Natural killer cell treated with Interleukin-12 subunit alpha and Interleukin-12 subunit beta and Interleukin-15 and Interleukin-18, amount 100 ng/mL, for 72 hours (primary cell): ENCODE results near the gene TMPRSS7. TPM values are rescaled to one million over a fixed set of nuclear protein-coding genes. Genes with fewer than 3 reads are reported as not detected.
A peak's percentile ranks its signal among the peaks of the same experiment; 100 is the strongest.

Experiments used
- ATAC-seq, 2 donors: fragments of 150-1000 bp; cut with Tn5 transposase in 1 of 2; sonication (Bioruptor Pico), chemical (Tn5 transposase) in 1 of 2; 2 replicates each; pipeline ENCODE4 v1.10.0; 2021
- DNase-seq: peaks from one replicate; pipeline ENCODE4 v3.0.0; 2022; ENCODE audit warnings: low spot score
- H3K27ac Mint-ChIP-seq, 2 donors: 1 replicate in 1 of 2; 2 replicates in 1 of 2; pipeline ENCODE4 v1.8.0; 2022; ENCODE audit warnings: mixed read lengths in 2 of 2, mild to moderate bottlenecking in 1 of 2, moderate library complexity in 1 of 2
- H3K27me3 Mint-ChIP-seq, 2 donors: 1 replicate in 1 of 2; 2 replicates in 1 of 2; pipeline ENCODE4 v1.8.0; 2022; ENCODE audit warnings: mixed read lengths in 2 of 2
- H3K36me3 Mint-ChIP-seq: one replicate; pipeline ENCODE4 v1.8.0; 2022; ENCODE audit warnings: mixed read lengths
- H3K4me1 Mint-ChIP-seq, 2 donors: 1 replicate in 1 of 2; 2 replicates in 1 of 2; pipeline ENCODE4 v1.8.0; 2022; ENCODE audit warnings: low read depth in 2 of 2, mixed read lengths in 2 of 2, mild to moderate bottlenecking in 1 of 2
- H3K4me3 Mint-ChIP-seq: one replicate; pipeline ENCODE4 v1.8.0; 2022; ENCODE audit warnings: mixed read lengths
- H3K9me3 Mint-ChIP-seq: 2 replicates; pipeline ENCODE4 v1.8.0; 2022; ENCODE audit warnings: mixed read lengths
- total RNA-seq, 2 donors: library from RNA; stranded (reverse); gene quantifications; one replicate each; pipeline ENCODE4 v1.2.3, GENCODE V29; 2022

The TMPRSS7 gene
- total RNA-seq, 2 donors from 2014 or later = not detected

DNA sequence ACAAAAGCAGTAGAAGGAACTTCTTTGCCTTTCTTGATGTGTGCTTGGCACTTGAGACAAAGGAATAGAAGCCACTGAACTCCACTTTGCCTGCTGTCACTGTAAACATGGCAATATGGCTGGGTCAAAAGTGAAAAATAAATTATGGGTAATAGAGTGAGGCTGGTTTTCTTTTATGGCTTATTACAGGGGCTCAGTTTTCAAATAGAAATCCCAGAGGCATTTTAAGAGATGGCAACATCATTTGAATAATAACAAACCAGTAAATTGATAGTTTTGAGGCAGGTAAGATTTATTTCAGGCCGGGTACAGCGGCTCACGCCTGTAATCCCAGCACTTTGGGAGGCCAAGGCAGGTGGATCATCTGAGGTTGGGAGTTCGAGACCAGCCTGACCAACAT, 54.4 kb downstream of the TMPRSS7 start:
- Mint-ChIP-seq H3K27me3 (peaks cover 20 to 22% of the 10 kb centered on the region in 2 donors), H3K36me3 (no peaks in the 10 kb centered on the region), H3K4me3 (no peak overlapping the region), H3K4me1 (peaks cover 10 to 30% of the 10 kb centered on the region in 2 donors), H3K27ac (no peak overlapping the region), H3K9me3 (no peaks in the 10 kb centered on the region)
- ATAC-seq (no peak), DNase-seq (no peak)

DNA sequence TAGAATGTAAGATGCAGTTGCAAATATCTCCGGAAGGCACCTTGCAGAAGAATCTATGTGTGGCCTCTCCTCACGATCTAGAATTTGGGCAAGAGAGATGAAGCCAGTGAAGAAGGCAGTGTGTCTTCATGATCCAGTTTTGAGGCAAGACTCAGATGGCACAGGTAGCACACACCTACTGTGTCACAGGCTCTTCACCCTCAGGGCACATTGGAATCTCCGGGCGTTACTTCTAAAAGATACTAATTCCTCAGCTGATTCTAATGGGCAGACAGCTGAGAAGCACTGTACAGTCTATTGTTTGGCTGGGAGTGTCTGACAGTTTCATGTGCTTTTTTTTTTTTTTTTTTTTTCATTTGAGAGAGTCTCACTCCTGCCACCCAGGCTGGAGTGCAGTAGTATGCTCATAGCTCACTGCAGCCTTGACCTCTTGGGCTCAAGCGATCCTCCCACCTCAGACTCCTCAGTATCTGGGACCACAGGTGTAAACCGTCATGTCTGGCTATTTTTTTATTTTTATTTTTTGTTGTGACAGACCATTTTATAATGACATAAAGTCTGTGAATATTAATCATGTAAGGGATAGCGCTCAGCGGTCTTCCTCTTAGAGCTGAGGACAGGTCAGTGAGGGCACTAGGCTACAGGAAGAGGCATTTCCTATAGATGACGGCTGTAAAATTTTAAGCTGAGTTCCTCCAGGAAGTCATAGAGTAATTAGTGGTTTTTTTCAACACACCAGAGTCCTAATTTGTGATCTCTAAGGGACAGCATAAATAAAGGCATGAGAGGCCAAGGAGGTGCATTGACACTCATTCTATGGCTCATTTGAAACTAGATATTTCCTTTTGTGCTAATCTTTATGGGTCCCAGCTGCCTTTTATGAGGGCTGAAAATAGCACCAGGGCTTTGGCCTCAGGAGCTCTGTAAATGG, 55.7 kb downstream of the TMPRSS7 start:
- no peaks in the 10 kb centered on the region for H3K36me3 Mint-ChIP-seq
- no peaks in the 10 kb centered on the region for H3K9me3 Mint-ChIP-seq
- no peak for ATAC-seq
- H3K4me1 Mint-ChIP-seq = peaks cover 10 to 30% of the 10 kb centered on the region in 2 donors
- H3K27ac Mint-ChIP-seq = no peak overlapping the region
- H3K4me3 Mint-ChIP-seq = no peak overlapping the region
- DNase-seq = no peak
- H3K27me3 Mint-ChIP-seq = peaks cover 17 to 20% of the 10 kb centered on the region in 2 donors

DNA sequence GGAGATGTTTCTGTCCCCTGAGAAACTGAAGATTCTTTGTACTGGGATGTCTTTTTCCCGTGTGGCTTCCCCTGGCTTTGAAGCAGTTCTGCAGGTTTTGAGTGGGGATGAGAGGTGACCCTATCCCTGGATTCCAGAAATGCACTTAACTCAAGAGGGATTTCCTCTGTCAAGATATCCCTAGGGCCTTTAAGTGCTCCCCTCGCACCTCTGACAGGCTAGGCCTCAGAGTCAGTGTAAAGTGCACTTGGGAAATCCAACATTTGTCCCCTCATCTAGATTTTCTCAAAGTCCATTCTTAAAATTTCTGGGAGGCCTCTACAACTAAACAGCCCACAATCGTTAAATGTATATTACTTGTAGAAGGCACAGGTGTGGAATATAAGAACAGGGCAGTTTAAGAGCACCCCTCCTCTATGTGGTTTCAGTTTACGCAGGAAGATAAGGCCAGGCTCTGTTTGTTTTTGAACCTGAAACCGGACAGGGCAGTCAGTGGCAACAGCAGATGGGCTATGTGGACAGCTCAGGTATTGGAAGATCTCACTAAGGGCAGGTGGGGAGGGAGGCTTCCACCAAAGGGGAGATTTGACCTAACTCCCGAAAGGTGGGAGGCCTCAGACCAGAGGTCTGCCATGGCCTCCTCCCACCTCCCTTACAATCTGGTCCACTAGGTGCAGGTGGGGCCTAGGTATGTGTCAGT, 56.5 kb downstream of the TMPRSS7 start:
- no peaks in the 10 kb centered on the region for H3K9me3 Mint-ChIP-seq
- no peaks in the 10 kb centered on the region for H3K36me3 Mint-ChIP-seq
- DNase-seq (no peak), ATAC-seq (no peak)
- no peak overlapping the region for H3K27ac Mint-ChIP-seq
- no peak overlapping the region for H3K4me3 Mint-ChIP-seq
- H3K4me1 Mint-ChIP-seq = peaks cover 10 to 30% of the 10 kb centered on the region in 2 donors
- peaks cover 16 to 25% of the 10 kb centered on the region in 2 donors for H3K27me3 Mint-ChIP-seq

DNA sequence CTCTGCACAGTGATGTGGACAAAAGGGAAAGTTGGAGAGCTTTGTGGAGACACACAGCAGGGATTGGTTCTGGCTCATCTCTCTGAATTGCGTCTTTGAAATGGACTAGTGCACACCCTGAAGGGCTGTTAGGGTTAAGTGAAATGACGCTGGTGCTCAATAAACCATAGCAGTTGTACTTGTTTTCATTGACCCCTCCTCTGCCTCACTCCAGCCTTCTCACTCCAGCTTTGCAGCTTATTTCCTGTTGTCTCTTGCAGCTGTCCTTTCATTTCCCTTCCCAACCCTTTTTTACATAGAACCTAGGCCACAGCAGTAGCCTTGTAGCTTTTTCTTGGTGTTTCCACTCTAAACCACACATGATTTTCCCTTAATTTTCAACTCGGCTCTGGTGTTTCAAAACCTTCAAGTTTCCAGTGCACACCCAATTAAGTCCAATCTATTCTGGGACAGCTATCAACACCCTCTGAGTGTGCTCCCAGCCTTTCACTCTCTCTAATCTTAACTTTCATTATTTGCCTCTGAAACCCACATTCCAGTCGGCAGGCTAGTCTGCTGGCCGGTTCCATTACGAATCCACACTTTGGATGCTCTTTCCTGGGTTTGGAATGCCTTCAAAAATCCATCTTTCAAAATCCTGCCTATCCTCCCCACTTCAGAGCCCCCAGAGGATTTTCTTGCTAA, 58.1 kb downstream of the TMPRSS7 start:
- Mint-ChIP-seq H3K27ac (no peak overlapping the region), H3K36me3 (no peaks in the 10 kb centered on the region), H3K4me3 (no peak overlapping the region), H3K9me3 (no peaks in the 10 kb centered on the region), H3K4me1 (peaks cover 6 to 20% of the 10 kb centered on the region in 2 donors), H3K27me3 (peaks cover 13 to 29% of the 10 kb centered on the region in 2 donors)
- no peak for ATAC-seq
- DNase-seq = no peak

DNA sequence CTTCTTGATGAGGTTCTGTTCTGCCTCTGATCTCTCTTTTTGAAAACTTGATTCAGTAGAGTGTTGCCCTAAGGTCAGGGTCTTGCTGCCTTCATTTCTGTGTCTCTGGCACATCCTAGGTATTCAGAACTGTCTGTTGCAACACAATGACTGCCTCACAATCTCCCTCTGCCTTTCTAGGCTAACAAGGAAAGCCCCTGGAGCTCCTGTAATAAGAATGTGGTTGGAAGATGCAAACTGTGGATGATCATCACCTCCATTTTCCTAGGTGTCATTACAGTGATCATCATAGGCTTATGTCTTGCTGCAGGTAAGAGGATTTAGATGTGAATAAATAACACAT, 58.6 kb downstream of the TMPRSS7 start:
- no peaks in the 10 kb centered on the region for H3K9me3 Mint-ChIP-seq
- ATAC-seq = no peak
- H3K4me3 Mint-ChIP-seq = no peak overlapping the region
- peaks cover 4 to 20% of the 10 kb centered on the region in 2 donors for H3K4me1 Mint-ChIP-seq
- no peak for DNase-seq
- H3K36me3 Mint-ChIP-seq = no peaks in the 10 kb centered on the region
- H3K27me3 Mint-ChIP-seq = peaks cover 15 to 24% of the 10 kb centered on the region in 2 donors
- no peak overlapping the region for H3K27ac Mint-ChIP-seq

DNA sequence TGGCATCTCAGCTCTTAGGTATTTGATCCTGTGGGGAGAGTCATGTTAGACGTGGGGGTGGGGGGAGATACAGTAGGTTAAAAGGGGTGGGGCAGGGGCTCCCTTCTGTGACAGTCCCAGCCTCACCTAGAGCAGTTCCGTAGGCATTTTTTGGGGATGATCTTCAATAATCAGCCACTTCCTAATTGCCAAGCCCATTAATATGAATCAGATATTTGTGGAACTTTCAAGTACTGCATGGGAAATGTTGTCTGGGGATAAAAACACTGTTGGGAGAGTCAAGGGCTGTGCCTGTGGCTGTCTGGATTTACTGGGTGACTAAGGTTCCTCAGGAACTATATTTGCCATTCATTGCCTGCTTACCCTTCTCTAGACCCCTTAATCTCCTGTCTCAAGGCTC, 61.2 kb downstream of the TMPRSS7 start:
- Mint-ChIP-seq H3K27ac (no peak overlapping the region), H3K9me3 (no peaks in the 10 kb centered on the region), H3K27me3 (peaks cover 6 to 24% of the 10 kb centered on the region in 2 donors), H3K4me1 (peaks cover 4 to 13% of the 10 kb centered on the region in 2 donors), H3K36me3 (no peaks in the 10 kb centered on the region), H3K4me3 (no peak overlapping the region)
- ATAC-seq = no peak
- no peak for DNase-seq

DNA sequence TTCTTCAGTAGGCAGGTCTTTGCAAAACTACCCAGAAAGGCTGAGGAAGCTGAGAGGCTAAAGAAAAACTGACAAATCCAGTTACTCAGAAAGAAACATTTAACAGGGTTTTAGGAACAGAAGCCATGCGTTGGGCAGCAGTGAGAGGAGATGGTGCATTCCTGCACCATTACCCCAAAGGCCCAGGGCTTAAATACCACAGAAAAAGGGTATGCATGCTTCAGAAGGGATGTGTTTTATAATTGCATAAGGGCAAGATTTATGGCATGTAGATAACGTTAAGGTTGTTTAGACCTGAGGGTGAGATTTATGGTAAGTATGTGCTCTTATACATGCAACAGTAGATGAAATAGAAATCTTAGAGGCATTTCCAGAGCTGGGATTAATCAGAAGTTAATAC, 61.6 kb downstream of the TMPRSS7 start:
- Mint-ChIP-seq H3K9me3 (no peaks in the 10 kb centered on the region), H3K36me3 (no peaks in the 10 kb centered on the region), H3K27me3 (peaks cover 6 to 24% of the 10 kb centered on the region in 2 donors), H3K27ac (no peak overlapping the region), H3K4me3 (no peak overlapping the region), H3K4me1 (peaks cover under 1 to 11% of the 10 kb centered on the region in 2 donors)
- no peak for DNase-seq
- ATAC-seq = no peak

DNA sequence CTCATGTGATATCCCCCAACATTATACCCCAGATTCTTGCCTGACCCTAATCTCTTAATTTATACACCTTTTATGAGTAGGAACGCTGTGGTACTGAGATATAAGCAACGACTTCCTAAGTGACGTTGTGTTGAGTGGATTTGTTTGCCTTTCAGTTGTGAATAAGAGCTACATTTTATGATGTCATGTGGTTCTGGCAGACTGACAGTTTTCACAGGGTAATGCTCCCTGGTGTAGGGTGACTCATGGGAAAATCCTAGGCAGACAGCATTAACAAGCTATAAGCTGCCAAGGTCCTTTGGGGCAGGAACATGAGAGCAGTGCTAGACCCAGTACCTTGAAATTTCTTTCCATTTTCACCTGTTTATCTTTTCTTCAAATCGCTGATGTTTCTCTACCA, 62.8 kb downstream of the TMPRSS7 start:
- H3K27ac Mint-ChIP-seq = no peak overlapping the region
- no peaks in the 10 kb centered on the region for H3K9me3 Mint-ChIP-seq
- H3K27me3 Mint-ChIP-seq = peaks cover 6 to 24% of the 10 kb centered on the region in 2 donors
- ATAC-seq (peak in 1 of 2 donors; percentile 51), DNase-seq (no peak)
- no peak overlapping the region for H3K4me3 Mint-ChIP-seq
- H3K4me1 Mint-ChIP-seq = peaks cover 0 to 9% of the 10 kb centered on the region in 2 donors
- H3K36me3 Mint-ChIP-seq = no peaks in the 10 kb centered on the region

DNA sequence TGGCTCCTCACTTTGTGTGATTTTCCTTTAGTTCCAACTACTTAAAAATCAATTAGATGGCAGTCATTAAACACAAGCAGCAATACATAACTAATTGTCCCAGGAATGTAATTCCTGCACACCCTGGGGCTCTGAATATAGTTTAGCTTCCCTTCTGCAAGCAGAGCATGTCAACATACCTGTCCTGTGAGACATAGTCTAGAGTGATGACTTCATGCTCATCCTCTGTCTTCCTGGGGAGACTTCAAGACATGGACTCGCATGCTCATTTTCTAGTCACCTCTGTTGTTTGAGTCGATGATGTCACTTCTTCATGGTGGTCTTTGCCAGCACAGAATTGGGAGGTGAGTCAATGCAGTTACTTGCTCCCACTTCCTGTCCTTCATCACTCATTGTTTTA, 67.4 kb downstream of the TMPRSS7 start:
- Mint-ChIP-seq H3K4me3 (no peak overlapping the region), H3K4me1 (no peaks in the 10 kb centered on the region), H3K27ac (no peak overlapping the region), H3K36me3 (no peaks in the 10 kb centered on the region), H3K27me3 (peaks cover 6 to 16% of the 10 kb centered on the region in 2 donors), H3K9me3 (no peaks in the 10 kb centered on the region)
- ATAC-seq (no peak), DNase-seq (no peak)

DNA sequence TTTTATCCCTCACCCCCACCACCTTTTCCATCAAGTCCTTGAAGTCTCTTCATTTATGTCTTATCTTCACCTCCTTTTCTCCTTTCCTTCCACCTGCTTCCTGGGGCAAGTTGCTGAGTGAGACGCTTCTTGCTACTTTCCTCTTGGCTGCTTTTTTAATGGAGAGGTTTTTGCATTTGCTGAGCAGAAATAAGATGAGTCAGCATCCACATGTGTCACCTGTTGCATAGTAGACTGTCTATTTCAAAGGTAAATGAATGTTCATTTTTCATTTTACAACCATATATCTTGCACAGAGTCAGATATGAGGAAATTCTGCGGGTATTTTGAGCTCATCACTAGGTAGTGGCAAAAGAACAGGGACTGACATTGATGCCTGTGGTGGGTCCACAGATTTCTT, 70.2 kb downstream of the TMPRSS7 start:
- no peak for DNase-seq
- Mint-ChIP-seq H3K9me3 (no peaks in the 10 kb centered on the region), H3K36me3 (no peaks in the 10 kb centered on the region), H3K4me3 (no peak overlapping the region), H3K27me3 (peaks cover 8 to 10% of the 10 kb centered on the region in 2 donors), H3K4me1 (no peaks in the 10 kb centered on the region), H3K27ac (no peak overlapping the region)
- ATAC-seq = no peak

DNA sequence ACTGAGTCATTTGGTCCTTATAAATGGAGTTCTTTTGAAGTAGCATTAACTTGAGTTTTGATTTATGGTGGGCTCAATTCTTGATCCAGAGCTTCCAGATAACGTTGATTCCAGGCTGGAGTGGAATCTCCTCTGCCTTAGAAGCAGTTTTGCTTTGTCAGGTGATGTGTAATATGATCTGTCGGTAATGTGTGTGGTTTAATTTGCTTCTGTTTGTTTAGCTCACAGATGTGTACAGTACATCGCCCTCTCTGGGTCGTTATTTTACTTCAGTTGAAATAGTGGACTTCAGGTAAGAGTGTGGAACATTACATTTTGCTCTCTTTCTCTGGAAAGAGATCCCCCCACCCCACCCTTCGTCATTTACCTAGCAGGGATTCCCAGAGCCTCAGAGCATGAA, 74.8 kb downstream of the TMPRSS7 start:
- DNase-seq = no peak
- peaks cover 3 to 8% of the 10 kb centered on the region in 2 donors for H3K27me3 Mint-ChIP-seq
- no peaks in the 10 kb centered on the region for H3K9me3 Mint-ChIP-seq
- ATAC-seq = no peak
- no peak overlapping the region for H3K4me3 Mint-ChIP-seq
- H3K27ac Mint-ChIP-seq = no peak overlapping the region
- H3K36me3 Mint-ChIP-seq = no peaks in the 10 kb centered on the region
- H3K4me1 Mint-ChIP-seq = no peaks in the 10 kb centered on the region

DNA sequence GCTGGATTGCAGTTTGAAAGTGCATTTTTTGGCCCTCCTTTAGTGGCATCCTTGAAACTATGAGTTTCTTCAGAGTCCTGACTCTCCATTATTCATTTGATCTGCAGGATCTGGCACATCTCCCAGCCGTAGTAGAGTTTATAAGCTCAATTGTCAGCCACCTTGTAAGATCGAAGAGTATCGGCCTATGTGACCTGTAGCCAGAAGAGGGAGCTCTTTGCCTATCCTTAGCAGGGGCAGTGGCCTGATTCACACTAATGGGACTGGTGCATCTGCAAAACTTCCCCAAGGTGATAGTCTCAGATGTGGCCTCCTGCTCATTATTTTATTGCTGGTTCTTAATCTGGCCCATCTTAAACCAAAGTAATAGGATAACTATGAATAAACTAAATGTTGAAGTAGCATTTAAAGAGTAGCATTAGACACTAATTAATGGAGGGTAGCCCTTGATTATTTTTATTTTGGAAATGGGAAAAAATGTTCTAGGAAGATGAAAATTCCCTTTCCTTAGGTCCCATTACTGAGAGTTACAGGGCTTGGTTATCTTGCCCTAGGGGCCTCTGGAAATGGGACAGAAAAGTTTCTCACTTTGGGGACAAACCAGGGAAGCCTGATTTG, 77.4 kb downstream of the TMPRSS7 start:
- Mint-ChIP-seq H3K27ac (no peak overlapping the region), H3K4me1 (peaks cover 0 to 8% of the 10 kb centered on the region in 2 donors), H3K4me3 (no peak overlapping the region), H3K36me3 (no peaks in the 10 kb centered on the region), H3K27me3 (peaks cover 0 to 8% of the 10 kb centered on the region in 2 donors), H3K9me3 (no peaks in the 10 kb centered on the region)
- DNase-seq (peak; percentile 64), ATAC-seq (peak; percentile 77 to 81)

DNA sequence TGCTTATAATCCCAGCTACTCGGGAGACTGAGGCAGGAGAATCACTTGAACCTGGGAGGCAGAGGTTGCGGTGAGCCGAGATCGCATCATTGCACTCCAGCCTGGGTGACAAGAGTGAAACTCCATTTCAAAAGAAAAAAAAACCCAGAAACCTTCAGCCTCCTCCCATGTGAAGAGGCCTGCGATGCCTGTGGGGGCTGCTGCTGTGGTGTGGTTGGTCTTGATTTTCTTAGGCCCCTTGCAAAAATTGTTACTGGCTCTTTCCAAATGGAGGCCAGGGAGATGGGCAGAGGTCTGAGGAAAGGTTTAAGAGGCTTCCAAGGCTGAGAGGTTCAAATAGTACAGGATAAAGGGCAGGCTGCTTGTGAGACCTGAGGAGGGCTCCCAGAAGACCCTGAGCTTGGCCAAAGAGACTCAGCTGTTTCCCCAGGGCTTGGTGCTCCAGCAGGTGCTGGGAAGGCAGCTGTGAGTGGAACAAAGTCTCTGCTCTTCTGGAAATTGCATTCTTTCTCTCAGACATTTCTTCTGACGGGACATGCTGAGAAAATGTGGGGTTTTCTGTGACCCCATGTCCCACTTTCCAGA, 80.1 kb downstream of the TMPRSS7 start:
- Mint-ChIP-seq H3K4me3 (no peak overlapping the region), H3K4me1 (peaks cover 4 to 11% of the 10 kb centered on the region in 2 donors), H3K27me3 (no peaks in the 10 kb centered on the region), H3K9me3 (no peaks in the 10 kb centered on the region), H3K36me3 (no peaks in the 10 kb centered on the region), H3K27ac (peak overlapping the region in 1 of 2 donors; percentile 26)
- ATAC-seq (no peak), DNase-seq (no peak)
